Left renal pelvis (tissue), 4 donors: ENCODE measurements around the gene TFRC. TPM values are rescaled to one million over a fixed set of nuclear protein-coding genes. Genes with fewer than 3 reads are reported as not detected.
A peak's percentile ranks its signal among the peaks of the same experiment; 100 is the strongest.
"Not testable (repeated sequence)": the region's sequence is repeated elsewhere in the genome, so short reads cannot be mapped to it uniquely, and the experiment has no call there.

Experiments
- DNase-seq, 4 donors: peaks; one replicate each; pipeline ENCODE4 v3.0.0-alpha.2; 2013; ENCODE audit warnings: low read depth in 4 of 4, low spot score in 3 of 4
- polyA plus RNA-seq, 4 donors: library from polyadenylated mRNA; unstranded; fragments of 120-200 nt; gene quantifications; one replicate each; pipeline ENCODE4 v1.2.1, GENCODE V29; 2013; ENCODE audit not compliant: insufficient read length in 4 of 4

Gene TFRC
- 10 to 100 TPM; 41.7 to 53.6 (median 47.5) TPM for polyA plus RNA-seq

DNA sequence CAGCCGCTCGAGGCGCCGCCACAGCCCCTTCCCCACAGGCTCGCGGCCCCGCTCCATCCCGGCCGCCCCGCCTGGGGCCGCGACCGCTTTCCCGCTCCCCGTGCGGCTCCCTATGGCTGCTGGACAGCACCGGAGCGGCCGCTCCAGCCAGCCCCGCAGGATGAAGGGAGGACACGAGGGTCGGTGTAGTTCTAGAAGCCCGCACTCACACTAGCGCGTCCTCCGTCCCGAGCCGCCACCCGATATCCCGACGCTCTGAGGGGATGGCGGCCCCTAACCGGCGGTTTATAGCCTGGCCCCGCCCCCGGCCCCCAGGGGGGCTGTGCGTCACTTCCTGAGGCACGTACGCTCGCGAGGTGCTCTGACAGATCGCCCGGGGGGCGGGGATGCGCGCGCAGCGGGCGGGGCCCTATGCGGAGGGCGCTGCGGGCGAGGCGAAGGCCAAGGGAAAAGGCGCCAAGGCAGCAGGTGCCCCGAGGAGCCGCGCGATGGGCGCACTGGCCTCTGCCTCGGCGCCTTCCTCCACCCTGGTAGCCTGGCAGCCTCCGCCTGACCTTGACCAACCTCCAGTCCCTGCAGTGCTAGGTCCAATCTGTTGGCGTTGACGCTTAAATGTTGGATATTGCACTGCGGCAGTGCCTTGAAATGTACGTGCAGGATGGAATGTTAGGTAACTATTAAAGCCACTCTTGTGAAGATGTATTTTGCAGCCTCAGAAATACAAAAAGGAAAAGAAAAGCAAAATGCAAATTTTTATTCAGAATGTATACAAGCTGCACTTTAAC is at the start of gene TFRC:
Gene TFRC (minus strand): TSS at position 257 of the 785 bp plus-strand sequence. CDS start 4,991 bp downstream, outside the sequence.
- peak; percentile 83 to 89 (median 88) for DNase-seq

DNA sequence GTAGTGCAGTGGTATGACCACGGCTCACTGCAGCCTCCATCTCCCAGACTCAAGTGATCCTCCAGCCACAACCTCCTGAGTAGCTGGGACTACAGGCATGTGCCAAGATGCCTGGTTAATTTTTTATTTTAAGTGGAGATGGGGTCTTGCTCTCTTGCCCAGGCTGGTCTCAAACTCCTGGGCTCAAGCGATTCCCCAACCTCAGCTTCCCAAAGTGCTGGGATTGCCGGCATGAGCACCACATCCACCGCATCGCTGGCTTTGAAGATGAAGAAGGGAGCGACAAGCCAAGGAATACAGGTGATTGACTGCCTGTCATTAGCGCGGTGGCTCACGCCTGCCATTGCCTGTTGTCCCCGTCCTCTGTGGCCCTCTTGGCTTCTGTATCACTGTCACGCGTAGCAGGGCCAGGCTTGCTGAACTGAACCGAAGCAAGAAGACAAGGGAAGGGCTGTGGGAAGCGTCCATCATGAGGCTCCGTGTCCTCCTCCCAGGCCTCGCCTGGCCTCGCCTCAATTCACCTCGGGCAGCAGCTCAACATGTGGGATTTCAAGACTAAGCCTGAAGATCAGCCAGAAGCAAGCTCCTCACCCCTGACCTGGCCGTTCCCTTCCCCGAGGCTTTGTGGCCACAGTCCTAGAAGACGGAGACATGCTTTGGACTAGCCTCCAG is 46.4 kb upstream of the TFRC start:
- DNase-seq: no peak

DNA sequence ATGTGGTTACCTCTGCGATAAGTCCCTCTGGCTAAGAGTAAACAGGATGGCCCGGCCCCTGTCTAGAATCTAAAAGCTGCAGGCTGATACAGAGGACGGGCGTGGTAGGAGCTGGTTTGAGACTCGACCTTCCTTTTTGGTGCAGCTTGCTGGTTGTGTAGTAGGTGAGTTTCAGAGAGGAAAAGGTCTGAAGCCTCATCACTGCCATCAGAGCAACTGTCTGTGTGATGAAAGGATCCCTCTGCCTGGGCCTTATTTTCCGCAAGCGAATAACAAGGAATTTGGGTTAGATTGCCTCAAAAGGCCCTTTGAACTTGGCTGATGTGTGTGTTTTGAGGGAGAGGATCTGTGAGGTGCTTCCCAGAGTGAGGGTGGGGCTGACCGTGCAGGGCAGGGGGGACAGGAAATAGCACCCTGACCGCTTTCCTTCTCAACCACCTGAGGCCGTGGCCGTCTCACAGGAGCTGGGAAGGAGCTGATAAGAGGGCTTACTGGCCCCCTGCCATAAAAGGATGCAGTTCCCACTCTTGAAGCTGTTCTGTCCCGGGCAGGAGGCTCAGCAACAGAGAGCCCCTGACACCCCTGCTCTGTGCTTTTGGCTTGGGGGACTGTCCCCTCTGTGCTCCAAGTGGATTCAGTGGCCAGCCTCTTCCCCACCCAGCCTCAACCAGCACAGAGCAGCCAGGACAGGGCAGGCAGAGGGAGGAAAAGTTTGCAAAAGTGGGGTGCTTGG is 45.6 kb upstream of the TFRC start:
- DNase-seq: no peak

DNA sequence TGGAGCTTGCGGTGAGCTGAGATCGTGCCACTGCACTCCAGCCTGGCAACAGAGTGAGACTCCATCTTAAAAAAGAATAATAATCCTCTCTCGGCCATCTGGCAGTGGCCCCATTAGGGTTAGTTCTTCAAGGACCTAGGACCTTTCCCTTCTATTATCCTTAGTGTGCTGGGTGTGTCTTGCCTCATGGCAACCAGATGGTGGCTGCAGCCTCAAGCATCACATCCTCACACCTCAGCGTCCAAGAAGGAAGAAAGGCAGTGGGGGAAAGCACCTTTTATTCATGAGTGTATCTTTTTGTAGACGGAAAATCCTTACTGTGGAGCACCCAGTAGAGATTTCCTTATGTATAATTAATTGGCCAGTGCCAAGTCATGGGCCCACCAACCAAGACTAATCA is 42.7 kb upstream of the TFRC start:
- DNase-seq: no peak

DNA sequence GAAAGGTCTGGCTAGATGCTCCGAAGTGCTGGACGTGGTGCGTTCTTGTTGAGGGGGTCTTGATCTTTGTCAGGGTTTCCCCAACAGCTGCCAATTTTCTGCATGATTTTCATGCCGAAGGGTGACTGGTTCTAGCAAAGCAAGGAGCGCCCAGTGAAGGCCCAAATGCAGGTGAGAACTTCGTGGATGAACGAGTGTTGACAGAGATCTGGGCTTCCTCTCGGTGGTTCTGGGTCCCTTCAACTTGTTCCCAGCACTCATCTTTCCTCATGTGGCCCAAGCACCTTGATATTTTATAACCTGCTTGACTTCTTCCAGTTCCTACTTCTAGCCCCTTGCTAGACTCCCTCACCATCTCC is 40.8 kb upstream of the TFRC start:
- no peak for DNase-seq

DNA sequence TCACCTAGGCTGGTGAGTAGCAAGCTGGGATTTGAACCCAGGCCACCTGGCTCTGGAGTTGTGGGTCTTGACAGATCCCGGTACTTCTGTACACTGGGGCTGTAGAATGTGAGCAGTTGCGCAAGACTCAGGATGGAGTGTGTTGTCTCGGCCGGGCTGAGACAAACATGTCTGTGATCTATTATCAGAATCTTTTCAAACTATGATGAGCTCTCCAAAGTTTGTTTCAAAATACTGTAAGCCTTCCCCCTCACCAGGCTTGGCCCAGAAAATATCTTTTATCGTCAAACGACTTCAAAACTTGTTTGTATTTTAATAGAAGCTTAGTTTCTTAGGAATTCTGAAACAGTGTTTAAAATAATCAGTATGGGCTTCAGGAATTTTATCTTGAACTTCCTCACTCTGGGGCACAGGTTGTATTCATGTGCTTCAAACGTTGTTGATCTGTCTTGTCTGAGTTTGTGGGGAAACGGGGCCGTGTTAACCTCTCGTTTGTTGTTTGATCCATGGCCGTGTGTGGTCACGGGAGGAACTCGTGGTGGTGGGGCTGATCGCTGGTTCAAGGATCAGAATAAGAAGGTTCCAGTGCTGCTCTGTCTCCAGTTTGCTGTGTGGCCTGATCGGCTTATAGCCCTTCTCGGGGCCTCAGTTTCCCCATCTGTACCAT is 40.3 kb upstream of the TFRC start:
- no peak for DNase-seq

DNA sequence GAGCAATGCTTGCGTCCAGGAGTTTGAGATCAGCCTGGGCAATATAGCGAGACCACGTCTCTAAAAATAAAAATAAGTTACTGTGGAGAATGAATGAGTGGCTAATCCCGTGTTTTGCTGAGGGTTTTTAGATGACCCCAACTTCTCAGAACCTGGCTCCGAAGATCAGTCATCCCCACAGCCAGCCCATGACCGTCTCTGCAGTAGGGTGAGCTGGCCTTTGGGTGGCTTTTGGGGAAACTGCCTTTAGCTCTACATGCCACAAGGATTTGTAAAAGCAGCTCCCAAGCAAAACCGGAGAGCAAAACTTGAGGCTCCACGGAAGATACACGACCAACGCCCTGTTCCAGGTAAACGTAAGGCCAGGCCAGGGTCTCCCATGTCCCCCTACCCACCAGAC is 39.2 kb upstream of the TFRC start:
- no peak for DNase-seq

DNA sequence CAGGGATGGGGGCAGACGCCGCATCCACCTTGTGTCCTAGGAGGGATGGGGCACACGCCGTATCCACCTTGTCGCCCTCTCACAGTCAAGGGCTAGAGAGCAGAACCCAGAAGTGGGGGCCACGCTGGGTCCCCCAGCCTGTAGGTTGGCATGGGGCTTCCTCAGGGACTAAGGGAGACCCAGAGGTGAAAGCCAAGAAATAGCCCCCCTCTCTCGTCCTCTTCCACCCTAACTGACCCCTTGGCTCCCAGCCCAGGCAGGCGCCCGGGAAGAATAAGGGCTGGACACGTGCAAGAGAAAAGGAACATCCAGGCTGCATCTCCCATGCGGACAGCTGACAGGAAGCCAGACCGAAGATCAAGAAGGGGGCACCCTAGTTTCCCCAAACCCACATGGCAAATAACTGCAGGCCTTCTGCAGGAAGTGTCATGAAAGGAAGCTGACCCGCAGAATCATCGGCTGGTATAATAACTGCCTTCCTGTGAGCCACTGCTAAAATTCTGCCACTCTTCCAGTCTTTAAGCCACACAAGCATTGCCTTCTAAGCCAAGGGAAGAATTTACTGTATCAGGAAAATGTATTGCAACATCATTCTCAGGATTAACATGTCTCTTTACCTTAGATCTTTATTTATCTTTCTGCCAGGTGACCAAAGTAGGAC is 38.5 kb upstream of the TFRC start:
- DNase-seq: no peak

DNA sequence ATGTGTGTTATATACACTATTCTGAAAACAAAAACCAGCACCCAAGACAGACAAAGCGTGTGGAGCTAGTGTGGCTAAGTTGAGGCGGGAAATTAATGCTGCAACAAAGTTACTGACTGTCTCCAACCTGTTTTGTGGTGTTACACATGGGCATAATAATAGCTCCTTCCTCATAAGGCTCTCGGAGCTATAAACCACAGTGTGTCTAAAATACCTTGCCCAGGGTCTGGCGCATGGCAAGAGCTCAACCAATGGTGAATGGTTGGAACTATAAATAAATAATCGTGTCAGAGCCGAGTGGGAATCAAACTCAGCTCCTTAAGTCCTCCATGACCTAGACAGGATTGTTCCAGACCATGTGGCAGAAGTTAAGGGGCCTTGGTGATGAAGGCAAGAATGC is 35.9 kb upstream of the TFRC start:
- DNase-seq: no peak

DNA sequence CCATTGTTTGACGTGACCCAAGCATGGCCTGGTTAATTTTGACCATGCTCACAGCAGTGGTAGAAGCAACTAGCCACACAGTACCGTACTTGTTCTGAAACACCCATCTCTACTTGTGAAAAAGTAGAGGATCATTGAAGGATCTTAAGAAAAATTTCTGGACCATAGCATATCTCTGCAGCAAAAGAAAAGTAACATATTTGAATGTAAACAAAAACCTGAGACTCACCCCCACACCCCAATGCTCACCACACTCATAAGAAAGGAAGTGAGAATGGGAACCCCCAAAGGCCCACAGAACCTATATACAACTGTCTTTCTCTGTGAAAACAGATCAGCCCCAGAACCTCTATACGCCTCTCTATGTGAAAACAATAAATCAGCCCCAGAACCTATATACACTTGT is 33.8 kb upstream of the TFRC start:
- no peak for DNase-seq

DNA sequence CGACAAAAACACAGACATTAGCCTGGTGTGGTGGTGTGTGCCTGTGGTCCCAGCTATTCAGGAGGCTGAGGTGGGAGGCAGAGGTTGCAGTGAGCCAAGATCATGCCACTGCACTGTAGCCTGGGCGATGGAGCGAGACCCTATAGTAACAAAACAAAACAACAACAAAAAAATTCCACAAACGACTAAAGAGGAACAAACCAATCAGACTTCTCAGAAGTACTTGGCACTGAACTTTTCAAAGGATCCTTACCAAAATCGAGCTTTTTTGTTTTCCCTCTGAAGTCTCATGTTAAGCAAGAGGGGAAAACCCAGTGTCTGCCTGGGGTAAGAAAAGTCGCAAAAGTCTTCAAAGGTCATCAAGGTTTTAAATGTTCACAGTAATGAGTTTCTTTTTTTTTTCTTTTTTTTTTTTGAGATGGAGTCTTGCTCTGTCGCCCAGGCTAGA is 30.1 kb upstream of the TFRC start:
- DNase-seq: no peak

DNA sequence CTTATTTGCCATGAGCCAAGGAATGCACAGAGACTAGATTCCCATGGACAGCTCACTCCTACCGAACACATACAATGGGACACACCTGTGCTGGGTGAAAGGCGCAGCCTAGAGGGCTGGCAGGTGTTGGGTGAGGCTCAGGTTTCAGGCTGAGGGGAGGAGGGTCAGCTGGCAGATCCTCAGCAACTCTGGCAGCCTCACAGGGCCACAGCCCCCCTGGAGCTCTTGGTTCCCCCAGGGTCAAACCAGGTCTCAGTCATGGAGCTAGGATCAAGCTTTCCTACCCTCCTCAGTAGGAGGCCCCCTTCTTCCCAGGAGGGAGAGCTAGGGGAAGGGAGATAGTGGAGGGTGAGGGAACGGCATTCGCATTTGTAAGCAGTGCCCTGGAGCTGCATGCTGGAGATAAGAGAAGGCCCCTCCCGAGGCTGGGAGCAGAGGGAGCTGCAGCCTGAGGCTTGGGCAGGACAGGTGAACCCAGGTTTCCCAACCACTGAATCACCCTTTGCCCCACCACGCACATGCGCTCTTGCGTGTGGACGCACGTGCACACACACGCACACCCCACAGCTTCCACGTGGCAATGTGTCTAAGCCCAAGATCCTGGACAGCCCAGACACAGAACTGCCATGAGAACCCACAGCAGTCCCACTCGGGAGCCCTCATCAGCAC is 26.3 kb upstream of the TFRC start:
- DNase-seq: no peak

DNA sequence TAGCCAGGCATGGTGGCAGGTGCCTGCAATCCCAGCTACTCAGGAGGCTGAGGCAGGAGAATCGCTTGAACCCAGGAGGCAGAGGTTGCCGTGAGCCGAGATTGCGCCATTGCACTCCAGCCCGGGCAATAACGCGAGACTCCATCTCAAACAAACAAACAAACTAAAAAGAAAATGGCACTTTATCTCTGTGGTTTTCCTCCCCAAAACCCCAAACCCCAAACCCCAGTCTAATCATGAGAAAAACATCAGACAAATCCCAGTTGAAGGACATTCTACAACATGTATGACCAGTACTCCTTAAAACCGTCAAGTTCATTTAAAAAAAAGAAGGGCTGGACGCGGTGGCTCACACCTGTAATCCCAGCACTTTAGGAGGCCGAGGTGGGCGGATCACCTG is 22.8 kb upstream of the TFRC start:
- DNase-seq: not testable (repeated sequence)

DNA sequence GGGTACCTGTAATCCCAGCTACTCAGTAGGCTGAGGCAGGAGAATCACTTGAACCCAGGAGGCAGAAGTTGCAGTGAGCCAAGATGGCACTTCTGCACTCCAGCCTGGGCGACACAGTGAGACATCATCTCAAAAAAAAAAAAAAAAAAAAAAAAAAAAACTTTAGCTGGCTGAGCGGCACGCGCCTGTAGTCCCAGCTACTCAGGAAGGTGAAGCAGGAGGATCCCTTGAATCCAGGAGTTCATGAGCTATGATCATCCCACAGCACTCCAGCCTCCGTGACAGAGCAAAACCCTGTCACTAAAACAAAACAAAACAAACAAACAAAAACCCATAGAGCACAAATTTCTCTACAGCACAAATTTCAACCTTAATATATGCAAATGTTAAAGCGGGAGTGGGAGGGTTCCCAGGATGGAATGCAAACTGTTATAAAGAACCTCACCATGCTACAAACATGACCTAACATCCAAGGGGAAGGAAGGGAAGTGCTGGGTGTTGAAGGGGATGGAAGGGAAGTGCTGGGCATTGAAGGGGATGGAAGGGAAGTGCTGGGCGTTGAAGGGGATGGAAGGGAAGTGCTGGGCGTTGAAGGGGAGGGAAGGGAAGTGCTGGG is 16.6 kb upstream of the TFRC start:
- not testable (repeated sequence) for DNase-seq

DNA sequence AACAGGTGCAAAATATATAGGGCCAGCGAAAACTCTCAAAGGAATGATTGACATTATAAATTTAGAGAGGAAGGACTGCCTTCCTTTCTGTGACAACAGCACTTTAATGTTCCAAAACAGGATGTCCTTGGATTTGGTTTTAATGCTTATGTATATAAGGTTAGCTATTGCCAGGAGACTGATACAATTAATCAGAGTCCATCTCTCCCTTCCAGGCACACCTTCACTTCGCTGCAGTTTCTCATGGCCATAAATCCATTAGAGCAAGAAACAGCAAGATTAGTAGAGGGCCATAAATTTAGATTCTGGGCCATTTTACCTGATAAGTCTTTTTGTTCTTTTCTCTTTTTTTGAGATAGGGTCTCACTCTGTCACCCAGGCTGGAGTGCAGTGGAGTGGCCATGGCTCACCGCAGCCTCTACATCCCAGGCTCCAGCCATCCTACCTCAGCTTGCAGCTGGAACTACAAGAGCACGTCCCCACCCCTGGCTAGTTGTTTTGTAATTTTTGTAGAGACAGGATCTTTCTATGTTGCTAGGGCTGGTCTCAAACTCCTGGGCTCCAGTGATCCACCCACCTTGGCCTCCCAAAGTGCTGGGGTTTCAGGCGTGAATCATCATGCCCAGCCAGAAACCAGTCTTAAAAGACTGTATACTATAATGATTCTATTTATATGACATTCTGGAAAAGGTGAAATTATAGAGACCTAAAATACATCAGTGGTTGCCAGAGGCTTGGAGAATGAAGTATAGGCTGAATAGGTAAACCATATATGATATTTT is 15.7 kb upstream of the TFRC start:
- DNase-seq: no peak

DNA sequence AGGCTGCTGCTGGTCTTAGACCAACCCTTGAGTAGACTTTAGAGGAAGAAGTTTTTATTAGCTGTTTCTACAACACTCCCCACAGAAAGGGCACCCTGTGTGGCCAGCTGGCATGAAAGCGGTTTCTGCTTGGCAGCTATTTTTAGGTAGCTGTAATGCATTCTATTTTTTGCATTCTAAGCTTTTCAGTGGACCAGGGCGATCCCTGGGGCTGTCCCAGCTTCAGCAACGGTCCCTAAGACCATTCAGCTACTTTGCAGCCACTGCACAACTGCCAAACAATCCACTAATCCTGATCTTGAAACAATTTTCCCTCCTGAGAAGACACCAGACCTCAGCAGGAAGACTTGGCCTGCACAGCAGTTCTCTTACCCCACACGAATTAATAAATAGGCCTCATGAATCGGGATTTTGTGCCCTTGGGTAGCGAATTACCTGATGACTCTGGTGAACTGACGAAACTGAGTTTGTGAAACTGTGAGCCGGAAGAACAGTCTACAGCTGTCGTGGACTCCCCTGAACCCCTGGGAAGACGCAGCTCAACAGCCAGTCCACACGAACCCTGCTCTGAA is 14.6 kb upstream of the TFRC start:
- no peak for DNase-seq

DNA sequence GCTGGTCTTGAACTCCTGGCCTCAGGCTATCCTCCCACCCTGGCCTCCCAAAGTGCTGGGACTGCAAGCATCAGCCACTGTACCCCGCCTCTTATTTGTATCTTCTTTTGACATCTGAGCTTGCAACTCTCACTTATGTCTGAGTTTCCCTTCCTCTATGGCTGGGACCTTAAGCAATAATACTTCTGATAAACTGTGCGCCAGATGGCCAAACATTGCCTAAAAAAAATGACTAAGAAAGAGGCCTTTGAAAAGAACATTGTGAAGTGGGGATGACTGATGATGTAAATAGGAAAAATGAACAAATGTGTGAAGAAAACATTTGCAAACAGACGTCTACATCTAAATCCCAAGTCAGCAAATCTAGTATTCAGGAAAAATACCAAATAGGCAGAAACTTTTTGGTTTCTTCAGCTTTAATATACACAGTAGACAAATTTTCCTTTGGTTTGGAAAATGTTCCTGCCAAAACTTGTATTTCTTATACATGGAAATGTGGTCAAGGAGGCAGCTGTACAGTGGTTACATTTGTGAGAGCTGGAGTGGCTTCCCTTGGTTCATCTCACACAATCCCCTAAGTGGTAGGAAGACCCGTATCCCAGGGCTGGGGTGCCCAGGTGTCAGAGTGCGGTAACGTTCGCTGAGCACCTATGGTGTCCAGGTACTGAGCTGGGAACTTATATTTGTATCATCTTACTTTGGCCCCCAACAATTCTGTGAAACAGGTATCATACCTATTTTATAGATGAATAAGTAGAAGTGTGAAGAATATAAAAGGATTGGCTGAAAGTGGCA is 11.6 kb upstream of the TFRC start:
- no peak for DNase-seq

DNA sequence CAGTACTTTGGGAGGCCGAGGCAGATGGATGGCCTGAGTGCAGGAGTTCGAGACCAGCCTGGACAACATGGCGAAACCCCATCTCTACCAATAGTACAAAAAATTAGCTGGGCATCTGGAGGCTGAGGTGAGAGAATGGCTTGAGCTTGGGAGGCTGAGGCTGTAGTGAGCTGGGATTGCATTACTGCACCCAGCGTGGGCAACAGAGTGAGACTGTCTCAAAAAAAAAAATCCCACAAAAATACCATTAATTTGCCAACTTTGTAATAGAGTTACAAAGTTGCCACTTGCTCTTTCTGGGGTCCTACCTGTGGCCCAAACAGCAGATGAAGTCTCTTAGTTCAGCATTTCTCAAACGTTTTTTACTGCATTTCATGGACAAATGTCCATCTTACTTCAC is 6.0 kb upstream of the TFRC start:
- DNase-seq: no peak
